AG09309 (cell line): ENCODE measurements around the gene C1orf232.

ENCODE experiments used
- DNase-seq: peaks from one replicate; pipeline ENCODE4 v3.0.0-alpha.2; 2010; ENCODE audit warnings: low read depth
- H3K4me3 ChIP-seq: 2 replicates; pipeline ENCODE4 v1.5.1; 2011; ENCODE audit warnings: mild to moderate bottlenecking, low read depth, low read length, moderate library complexity; ENCODE audit not compliant: control insufficient read depth
- TF ChIP-seq, protein P1 (sequence below): IDR thresholded peaks from 2 replicates; pipeline ENCODE4 v1.5.1; 2011; ENCODE audit warnings: mild to moderate bottlenecking, low read depth, low read length, inconsistent platforms; ENCODE audit not compliant: insufficient read depth, control insufficient read depth; ENCODE audit errors: missing control alignments

Gene C1orf232

DNA sequence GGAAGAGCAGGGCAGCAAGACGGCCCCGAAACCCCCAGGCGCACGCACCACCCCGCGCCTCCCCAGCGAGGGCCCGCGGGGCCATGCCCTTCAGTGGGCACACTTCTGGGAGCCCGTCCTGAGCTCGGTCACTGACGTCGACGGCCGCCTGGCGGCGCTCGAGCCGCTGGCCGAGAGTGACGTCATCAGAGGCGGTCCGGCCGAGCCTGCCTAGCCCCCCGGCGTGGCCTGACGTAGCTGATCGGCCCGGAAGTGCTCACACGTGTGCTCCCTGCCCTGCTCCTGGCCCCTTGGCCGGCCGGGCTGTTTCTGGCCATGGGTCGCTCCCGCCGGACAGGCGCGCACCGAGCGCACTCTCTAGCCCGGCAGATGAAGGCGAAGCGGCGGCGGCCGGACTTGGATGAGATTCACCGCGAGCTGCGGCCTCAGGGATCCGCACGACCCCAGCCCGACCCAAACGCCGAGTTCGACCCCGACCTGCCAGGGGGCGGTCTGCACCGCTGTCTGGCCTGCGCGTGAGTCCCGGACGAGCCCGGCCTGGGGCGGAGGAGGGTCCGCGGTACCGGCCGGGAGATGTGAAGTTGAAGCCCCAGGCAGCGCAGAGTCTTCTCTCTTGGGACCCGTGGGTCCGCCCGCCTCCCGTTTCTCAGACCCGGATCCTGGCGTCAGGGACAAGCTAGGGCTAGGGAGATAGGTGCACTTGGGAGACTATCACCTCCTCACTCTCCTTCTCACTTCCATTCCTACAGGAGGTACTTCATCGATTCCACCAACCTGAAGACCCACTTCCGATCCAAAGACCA lies 1.1 kb upstream of the C1orf232 start, which contains the start of gene ZNF593:
ZNF593 (plus strand) TSS at position 240 of the 803 bp plus-strand sequence; CDS start at position 316, 76 bp downstream.
- TF ChIP-seq, protein P1, sequence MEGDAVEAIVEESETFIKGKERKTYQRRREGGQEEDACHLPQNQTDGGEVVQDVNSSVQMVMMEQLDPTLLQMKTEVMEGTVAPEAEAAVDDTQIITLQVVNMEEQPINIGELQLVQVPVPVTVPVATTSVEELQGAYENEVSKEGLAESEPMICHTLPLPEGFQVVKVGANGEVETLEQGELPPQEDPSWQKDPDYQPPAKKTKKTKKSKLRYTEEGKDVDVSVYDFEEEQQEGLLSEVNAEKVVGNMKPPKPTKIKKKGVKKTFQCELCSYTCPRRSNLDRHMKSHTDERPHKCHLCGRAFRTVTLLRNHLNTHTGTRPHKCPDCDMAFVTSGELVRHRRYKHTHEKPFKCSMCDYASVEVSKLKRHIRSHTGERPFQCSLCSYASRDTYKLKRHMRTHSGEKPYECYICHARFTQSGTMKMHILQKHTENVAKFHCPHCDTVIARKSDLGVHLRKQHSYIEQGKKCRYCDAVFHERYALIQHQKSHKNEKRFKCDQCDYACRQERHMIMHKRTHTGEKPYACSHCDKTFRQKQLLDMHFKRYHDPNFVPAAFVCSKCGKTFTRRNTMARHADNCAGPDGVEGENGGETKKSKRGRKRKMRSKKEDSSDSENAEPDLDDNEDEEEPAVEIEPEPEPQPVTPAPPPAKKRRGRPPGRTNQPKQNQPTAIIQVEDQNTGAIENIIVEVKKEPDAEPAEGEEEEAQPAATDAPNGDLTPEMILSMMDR, result peak; percentile 82
- H3K4me3 ChIP-seq, result peak within 1 kb of the TSS; percentile 94
- DNase-seq, result peak; percentile 28

DNA sequence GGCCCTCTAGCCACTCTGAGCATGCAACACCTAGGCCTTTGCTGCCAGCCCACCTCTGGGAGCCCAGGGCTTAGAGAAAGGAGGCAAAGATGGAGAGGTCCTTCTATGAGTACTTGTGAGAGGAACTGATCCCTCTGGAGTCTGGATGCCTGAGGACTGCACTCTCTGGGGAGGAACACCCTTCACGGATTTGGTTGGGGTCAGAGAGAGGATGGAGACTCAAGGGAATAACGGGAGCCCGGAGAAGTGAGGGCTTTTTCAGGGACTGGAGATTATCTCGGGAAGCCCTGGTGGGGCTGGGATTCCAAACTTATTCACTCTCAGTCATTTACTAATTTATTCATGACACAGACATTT lies 413 bp upstream of the C1orf232 start:
- TF ChIP-seq, protein P1, result no peak
- no peak for DNase-seq
- H3K4me3 ChIP-seq, result peak overlapping the region; percentile 94

DNA sequence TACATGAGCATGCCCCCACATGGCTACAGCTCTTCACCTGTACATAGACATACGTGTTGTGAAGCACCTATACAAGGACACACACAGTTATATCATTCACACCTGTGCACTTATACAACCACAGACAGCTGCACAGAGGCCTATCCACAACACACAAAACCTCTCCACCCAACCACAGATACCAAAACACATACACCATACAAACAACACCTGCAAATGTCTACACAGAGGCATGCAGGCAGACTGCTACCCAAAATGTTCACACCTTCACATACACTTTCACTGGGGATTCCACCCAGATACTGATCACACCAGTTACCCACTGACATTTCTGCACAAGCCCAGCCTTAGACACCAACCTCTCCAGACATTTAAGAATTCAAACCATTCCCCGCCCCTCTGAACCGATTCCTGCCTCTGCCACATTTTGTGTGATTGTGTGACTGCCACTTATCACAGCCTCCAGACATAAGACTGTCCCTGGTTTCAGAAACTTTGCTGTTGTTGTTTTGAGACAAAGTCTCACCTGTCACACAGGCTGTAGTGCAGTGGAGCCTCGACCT lies 2.0 kb downstream of the C1orf232 start:
- H3K4me3 ChIP-seq, result no peak overlapping the region
- TF ChIP-seq, protein P1, result no peak
- DNase-seq, result no peak

DNA sequence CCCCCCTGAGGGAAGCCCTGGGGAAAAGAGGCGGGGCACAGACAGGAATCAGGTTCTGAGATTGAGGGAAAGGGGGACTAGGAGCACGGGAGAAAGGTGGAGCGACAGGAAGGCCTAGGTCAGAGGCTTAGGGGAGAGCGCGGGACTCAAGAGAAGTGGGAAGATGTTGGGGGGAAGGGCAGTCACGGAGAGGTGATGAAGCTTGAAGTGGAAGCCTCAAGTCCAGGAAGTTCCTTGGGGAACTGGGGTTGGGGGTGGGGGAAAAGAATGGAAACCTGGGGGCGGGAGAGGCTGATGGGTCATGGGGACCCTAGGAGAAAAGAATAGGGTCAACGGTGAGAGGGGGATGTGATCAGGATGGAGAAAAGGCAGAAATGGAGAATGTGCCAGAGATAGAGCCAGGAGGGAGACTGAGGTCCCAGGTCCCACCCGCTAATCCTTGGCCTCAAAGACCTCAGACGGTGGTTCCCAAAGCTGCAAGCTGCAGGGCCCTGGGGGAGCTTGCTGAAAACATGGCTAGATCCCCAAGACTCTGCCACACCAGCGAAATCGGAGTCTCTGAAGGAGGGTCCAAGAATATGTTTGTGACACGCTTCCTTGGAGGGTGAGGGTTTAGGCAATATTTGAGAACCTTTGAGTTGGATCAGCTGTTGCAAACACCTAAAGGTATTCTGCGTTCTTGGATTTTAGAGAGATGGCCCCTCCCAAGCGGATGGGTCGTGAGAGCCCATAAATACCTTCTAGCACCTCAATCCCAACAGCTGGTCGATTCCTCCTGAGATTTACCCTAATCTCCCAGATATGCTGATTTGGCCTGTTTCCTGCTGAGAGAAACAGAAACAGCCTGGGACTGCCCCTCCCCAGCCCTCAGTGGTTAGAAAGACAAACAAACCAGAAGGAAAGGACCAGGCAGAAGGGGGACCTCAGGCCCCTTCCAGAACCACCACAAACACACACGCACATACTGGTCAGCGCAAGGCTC lies 3.6 kb downstream of the C1orf232 start:
- TF ChIP-seq, protein P1, result no peak
- DNase-seq, result no peak
- no peak overlapping the region for H3K4me3 ChIP-seq

DNA sequence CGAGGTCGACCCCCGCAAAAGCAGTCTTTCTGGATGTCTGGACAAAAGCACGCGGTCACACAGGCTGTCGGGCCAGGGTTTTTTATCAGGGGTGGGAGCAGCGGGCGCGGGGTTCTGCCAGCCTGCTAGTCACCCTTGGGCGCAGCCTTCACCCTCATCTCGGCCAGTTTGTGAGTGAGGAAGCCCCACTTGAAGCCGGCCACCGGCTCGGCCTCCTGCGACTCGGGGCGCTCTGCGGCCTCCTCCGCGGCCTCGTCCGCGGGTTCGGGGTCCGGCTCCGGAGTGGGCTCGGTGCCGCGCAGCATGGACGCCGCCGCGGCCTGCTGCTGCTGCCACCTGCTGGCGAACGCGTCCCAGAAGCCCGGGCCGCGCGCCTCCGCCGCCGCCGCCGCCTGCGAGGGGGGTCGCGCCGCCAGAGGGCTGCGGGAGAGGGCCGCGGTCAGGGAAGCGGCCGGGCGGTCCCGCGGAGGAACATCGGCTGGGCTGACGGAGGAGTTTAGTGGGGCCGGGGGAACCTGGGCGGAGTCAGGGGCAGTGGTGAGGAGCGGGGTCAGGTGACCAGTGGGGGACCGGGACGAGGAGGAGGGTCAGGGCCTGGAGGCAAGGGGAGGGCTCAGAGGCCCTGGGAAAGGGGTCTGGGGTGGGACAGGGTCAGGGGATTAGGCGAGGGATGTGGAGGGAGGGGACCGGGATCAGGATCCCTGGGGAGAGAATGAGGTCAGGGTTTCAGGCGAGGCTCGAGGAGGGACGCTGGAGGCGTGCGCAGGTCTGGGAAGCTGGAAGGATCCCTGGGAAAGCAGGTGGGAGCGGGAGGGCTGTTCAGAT lies 4.5 kb downstream of the C1orf232 start:
- peak overlapping the region; percentile 28 for H3K4me3 ChIP-seq
- TF ChIP-seq, protein P1, result peak; percentile 41
- no peak for DNase-seq

DNA sequence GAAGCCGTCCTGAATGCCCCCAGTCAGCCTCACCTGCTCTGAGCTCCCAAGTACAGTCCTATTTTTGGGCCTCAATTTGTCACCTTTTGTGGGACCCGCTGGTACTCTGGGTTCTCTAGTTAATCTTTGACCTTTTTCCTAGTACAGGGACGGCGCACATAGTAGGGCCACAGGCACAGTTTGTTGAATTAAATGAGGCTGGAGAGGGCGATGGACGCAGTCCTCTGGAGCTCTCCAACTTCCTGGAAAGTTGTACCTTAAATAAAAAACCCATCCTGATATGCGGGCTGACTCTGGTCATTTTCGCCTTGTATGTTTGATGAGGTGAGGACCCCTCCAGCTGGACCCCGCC lies 5.1 kb downstream of the C1orf232 start:
- H3K4me3 ChIP-seq, result no peak overlapping the region
- no peak for DNase-seq
- TF ChIP-seq, protein P1, result no peak
